ENCODE data around the gene ZFAND2A.

- no peak for TF ChIP-seq HDAC2 (IDR thresholded peaks at IDR 0.05; ENCODE audit: borderline replicate concordance in 1 of 2, low read depth in 2 of 2, low read length in 2 of 2)
- no peak for TF ChIP-seq EP300 (IDR thresholded peaks at IDR 0.05; ENCODE audit: borderline replicate concordance in 1 of 2, low read depth in 2 of 2, low read length in 2 of 2)
- no peak for TF ChIP-seq RNF2 (IDR thresholded peaks at IDR 0.05; ENCODE audit: borderline replicate concordance, low read depth, low read length, missing control alignments, poor library complexity, severe bottlenecking)
- TF ChIP-seq CHD2 (IDR thresholded peaks at IDR 0.05; ENCODE audit: low read length): no peak
- TF ChIP-seq, protein P1, sequence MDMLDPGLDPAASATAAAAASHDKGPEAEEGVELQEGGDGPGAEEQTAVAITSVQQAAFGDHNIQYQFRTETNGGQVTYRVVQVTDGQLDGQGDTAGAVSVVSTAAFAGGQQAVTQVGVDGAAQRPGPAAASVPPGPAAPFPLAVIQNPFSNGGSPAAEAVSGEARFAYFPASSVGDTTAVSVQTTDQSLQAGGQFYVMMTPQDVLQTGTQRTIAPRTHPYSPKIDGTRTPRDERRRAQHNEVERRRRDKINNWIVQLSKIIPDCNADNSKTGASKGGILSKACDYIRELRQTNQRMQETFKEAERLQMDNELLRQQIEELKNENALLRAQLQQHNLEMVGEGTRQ (IDR thresholded peaks at IDR 0.05; ENCODE audit: low read length): no peak
- no peak for TF ChIP-seq SUZ12 (IDR thresholded peaks at IDR 0.05; ENCODE audit: low read length)
- TF ChIP-seq, protein P2, sequence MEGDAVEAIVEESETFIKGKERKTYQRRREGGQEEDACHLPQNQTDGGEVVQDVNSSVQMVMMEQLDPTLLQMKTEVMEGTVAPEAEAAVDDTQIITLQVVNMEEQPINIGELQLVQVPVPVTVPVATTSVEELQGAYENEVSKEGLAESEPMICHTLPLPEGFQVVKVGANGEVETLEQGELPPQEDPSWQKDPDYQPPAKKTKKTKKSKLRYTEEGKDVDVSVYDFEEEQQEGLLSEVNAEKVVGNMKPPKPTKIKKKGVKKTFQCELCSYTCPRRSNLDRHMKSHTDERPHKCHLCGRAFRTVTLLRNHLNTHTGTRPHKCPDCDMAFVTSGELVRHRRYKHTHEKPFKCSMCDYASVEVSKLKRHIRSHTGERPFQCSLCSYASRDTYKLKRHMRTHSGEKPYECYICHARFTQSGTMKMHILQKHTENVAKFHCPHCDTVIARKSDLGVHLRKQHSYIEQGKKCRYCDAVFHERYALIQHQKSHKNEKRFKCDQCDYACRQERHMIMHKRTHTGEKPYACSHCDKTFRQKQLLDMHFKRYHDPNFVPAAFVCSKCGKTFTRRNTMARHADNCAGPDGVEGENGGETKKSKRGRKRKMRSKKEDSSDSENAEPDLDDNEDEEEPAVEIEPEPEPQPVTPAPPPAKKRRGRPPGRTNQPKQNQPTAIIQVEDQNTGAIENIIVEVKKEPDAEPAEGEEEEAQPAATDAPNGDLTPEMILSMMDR (IDR thresholded peaks at IDR 0.05; ENCODE audit: control extremely low read depth in 1 of 3, insufficient read depth in 1 of 3, low read depth in 1 of 3, low read length in 3 of 3): no peak
- no peak for TF ChIP-seq TAF1 (IDR thresholded peaks at IDR 0.05; ENCODE audit: low read depth, low read length)
Measured at GRCh38 chr7:1142051-1142635, 17.9 kb downstream of the ZFAND2A start.
